GM18508 (cell line): Measurements from ENCODE around the gene DNAJC3.

Source experiments
- ATAC-seq: cut with Tn5 transposase; IDR thresholded peaks from one replicate; pipeline ENCODE4 v1.9.1; 2021; ENCODE audit warnings: moderate number of reproducible peaks; ENCODE audit not compliant: insufficient read depth, unreplicated experiment

Gene DNAJC3, protein sequence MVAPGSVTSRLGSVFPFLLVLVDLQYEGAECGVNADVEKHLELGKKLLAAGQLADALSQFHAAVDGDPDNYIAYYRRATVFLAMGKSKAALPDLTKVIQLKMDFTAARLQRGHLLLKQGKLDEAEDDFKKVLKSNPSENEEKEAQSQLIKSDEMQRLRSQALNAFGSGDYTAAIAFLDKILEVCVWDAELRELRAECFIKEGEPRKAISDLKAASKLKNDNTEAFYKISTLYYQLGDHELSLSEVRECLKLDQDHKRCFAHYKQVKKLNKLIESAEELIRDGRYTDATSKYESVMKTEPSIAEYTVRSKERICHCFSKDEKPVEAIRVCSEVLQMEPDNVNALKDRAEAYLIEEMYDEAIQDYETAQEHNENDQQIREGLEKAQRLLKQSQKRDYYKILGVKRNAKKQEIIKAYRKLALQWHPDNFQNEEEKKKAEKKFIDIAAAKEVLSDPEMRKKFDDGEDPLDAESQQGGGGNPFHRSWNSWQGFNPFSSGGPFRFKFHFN

DNA sequence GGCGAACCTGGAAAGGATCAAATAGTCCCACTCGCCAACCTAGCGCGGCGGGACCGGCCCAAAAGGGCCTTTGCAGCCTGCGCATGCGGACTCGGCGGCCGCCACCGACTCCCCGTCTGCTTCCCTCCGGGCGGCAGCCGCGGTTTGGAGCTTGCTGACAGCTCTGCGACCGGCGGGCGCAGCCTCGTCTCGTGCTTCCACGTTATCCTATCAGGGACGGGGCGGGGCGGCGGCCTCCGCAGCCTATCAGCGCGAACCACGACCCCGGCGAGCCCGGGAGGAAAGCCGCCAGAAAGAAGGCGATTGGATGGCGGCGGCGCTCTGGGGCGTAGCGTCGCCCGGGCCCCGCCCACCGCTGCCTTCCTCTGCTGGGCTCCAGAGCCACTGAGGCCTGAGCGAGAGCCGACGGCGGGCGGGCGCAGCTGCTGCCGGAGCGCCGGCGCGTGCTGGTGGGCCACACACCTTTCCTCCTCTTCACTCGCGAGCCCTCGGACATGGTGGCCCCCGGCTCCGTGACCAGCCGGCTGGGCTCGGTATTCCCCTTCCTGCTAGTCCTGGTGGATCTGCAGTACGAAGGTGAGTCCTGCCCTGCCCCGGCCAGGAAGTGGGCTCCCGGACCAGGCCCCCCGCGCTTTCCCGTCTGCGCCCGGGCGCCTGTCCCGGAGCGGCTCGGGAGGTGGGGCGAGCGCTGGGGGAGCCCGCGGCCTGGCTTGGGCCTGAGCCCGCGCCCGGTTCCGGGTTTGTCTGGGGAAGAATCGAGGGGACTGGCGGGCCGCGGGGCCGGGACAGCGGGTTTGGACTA is at the start of gene DNAJC3:
TSS of gene DNAJC3 (plus strand) at position 378 of the 802 bp plus-strand sequence. CDS start at position 495, 117 bp downstream.
- peak; percentile 89 for ATAC-seq

DNA sequence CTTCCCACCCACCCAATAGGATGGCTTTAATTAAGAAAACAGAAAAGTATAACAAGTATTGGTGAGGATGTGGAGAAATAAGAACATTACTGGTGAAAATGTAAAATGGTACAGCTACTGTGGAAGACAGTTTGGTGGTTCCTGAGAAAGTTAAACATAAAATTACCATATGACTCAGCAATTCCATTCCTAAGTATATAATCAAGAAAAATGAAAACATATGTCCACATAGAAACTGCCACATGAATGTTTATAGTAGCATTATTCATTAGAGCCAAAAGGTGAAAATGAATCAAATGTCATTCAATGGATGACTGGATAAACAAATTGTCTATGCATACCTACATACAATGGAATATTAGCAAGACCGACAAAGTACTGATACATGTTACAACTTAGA is 49.3 kb upstream of the DNAJC3 start:
- ATAC-seq = no peak

DNA sequence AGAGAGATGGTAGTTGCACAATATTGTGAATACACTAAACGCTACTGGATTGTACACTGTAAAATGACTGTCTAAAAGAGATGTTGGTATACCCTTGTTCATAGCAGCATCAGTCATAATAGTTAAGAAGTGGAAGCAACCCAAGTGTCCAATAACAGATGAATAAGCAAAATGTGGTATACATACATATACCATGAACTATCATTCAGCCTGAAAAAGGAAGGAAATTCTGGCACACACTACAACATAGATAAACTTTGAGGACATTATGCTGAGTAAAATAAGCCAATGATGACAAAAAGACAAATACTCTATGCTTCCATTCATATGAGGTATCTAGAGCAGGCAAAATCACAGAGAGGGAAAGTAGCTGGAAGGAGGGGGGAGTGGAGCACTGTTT is 48.5 kb upstream of the DNAJC3 start:
- no peak for ATAC-seq

DNA sequence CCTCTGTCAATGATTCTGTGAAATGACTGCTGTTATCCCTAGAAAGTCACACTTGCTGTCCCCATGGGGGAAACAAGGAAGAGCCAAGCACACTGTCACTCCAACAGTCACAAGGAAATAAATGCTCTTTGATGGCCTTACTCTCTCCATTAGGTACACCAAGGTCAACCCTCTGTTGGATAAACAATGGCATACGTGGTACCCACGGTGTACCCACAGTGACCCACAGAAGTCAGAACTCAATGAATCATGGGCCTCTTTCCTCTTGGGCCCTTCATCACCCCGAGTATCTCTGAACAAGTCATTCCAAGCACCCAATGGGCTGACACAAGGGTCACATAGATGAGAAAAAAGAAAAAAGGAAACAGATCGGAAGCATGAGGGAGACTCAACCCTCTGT is 47.9 kb upstream of the DNAJC3 start:
- no peak for ATAC-seq

DNA sequence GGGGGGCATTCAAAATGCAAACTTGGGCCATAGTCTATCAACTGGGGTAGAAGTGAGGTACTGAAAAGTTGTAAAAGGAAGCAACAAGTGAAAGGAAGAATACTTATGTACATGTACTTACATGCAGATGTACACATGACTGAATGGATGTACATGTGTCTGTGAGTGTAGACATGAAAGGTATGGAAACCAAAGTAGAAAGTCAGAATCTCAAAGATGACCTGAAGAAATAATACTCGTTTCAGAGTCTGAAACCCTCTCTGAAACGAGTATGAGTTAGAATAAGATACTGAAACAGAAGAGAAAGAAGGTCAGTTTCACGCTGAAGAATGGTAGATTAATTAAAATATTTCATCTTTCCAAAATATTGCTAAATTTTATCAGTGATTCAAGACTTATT is 46.3 kb upstream of the DNAJC3 start:
- ATAC-seq = no peak

DNA sequence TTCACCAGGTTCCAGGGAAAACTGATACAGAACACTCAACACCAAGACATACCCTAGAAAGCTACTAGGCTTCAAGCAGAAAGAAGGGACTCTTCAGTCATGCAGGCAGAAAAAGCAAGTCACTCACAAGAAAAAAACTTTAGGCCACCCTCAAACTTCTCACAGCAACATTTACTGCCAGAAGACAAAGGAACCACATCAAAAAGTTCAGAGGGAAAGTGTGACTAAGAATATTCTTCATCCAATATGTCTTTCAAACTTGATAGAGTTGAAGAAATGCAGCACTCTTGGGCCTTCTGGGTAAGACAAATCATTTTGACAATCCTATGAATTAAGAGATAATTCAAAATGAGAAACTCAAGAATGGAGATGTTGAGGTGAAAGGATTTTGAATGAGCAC is 40.1 kb upstream of the DNAJC3 start:
- ATAC-seq = no peak

DNA sequence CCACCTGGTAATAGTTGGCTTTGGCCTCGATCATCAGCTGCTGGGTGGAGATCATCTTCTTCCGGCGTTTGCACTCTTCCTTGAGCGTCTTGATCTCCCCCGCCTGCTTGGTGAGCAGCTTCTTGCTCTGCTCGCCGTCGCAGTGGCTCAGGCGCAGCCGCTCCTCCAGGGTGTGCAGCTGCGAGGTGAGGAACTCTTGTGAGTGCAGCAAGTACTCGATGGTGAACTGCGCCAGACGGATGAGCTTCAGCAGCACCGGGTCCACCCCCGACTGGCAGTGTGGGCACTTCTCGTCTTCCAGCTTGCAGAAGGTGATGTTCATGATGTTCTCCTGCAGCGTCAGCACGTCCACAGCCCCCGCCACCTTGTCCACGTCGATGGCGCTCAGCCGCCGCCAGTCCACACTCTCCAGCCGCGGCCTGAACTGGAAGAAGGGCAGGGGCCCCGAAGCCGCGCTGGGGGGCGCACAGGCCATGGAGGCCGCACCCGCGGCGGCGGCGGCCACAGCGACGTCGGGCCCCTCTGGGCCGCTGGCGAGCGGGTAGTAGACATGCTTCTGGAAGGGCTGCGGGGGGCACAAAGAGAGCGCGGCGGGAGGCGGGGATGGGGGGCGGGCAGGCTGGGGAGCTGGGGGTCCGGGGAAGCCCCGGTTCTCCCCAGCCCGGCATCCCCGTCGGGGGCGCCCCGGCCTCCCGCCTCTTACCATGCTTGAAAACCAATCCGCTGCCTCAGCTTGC is 35.5 kb upstream of the DNAJC3 start:
- ATAC-seq = no peak

DNA sequence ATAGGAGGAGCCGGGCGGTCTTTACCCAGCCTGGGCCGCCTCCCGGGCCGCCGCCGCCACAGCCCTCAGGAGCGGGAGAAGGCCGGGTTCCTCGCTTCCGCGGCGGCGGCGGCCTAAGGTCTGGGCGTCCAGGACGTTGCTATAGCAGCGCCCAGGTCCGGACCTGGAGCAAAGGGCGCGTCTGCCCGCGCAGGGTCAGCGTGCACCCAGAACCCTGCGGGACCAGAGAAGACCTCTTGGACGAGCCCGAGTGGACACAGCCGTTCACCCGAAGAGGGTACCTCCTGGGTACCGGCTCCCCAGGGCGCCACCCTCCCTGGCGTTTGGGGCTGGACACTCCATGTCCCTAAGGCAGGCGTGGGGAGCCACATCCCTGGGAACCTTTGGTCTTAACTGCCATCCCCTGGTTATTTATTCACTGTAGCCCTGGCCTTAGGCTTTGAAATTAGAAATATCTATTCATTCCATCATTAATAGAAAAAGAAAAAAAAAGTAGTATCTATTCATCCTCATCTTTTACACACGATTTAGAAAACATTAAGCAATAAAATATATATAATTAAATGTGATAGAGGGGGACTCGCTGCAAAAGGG is 34.8 kb upstream of the DNAJC3 start:
- no peak for ATAC-seq

DNA sequence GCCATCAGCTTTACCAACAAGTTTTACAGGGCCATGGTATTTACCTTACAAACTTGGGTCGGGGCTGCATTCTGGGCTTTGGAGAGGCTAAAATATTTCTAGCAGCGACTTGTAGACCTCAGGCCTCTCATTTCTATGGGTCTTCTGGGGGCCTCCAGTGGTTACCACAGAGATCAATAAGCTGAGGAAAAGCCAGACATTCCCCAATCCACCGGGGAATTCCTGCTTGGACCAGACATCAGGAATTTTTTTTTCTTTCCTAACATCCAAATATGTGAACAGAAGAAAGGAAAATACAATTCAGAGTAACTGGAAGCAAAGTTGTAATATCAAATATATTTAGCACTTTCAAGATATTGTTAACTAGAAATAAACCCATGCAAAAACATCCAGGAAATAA is 33.9 kb upstream of the DNAJC3 start:
- no peak for ATAC-seq

DNA sequence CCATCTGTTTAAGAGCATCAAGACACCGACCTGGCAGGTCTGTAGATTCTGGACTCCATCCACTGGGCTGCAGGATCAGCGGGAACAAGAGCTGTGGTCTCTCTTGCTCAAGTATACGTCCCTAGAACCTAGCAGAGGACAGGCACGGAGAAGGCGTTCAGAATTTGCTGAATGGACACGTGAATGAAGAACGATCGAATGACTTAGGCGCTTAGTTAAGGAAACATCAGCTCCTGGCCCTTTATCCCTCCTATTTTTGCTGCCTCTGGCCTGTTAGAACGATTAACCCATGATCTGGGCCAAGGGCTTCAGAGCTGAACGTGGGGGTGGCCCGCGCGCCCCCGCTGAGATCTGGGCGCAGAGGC is 33.4 kb upstream of the DNAJC3 start:
- no peak for ATAC-seq

DNA sequence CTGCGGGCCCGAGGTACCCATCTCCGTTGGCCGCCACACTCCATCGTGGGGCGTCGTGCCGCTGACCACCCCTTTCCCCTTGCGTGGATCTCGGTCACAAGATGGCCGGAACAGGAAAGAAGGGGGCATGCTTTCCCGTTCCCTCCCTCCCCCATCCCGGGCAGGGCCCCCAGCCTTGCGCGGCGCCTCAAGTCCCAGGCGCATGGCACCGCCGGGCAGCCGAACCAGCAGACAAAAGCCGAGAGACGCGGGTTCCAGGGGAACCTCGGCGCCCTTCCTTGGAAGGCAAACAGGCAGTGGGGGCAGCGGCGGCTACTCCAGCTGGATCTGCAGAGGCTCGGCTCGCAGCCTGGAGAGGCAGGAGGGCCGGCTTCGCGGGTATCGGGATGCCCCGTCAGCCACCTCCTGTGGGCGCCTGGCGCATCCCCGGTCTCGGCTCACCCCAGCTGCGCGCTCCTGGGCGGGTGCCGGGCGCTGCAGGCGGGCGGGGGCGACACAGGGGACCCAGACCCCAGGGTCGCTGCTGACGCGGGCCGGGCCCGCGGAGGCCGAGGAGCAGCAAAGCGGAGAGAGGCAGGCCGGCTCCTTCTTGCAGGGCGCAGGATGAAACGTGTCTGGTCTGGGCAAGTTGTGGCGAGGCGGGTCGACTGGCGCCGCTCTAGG is 32.9 kb upstream of the DNAJC3 start:
- no peak for ATAC-seq

DNA sequence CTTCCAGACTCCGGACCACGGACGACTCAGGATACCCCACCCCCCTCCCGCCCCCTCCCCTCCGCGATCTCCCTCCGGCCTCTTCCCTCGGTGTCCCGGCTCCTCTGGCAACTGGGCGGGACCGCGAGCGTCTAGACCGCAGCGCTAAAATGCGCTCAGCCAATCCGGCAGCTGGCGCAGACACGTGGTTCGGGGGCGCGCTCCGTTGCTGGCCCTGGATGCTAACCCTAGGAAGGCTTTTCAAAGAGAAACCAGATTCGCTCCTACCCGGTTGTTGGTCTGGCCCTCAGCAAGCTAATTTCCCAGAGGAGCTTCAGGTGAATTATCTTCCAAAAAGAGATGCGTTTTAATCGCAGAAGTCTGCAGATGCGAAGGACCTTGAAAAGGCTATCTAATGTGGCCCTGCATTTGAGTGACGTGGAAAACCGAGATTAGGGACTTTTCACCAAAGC is 32.3 kb upstream of the DNAJC3 start, which contains the start of gene DZIP1:
TSS of gene DZIP1 (minus strand) at position 106 of the 452 bp plus-strand sequence. CDS start 2,677 bp downstream, outside the sequence.
- ATAC-seq = peak; percentile 70

DNA sequence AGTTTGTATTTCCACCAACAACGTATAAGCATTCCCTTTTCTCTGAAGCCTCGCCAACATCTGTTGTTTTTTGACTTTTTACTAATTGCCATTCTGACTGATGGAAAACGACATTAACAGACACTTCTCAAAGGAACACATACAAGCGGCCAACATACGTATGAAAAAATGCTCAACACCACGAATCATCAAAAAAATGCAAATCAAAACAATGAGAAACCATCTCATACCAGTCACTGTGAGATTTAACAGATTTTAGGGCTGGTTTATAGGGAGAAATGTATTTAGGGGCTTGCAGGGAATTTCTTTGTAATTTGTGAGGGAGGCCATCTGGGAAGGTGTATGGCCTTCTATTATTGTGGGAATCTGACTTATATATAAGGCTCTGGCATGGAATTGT is 29.6 kb upstream of the DNAJC3 start:
- no peak for ATAC-seq

DNA sequence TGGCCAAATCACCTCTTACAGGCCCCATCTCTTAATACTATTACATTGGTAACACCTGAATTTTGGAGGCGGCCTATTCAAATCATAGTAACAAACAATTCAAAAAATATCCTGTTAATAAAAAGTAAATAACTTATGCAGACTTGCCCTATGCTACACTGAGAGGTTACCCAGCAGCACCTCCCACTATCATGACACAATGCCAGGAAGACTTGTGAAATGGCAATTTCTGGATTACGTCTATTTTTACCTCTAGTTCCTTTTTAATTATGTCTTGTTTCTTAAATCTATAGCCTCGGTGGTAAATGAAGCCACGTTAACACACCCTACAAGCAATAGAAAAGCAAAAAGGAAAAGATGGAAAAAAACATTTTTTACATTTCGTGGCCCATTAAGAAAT is 26.2 kb upstream of the DNAJC3 start:
- ATAC-seq = no peak

DNA sequence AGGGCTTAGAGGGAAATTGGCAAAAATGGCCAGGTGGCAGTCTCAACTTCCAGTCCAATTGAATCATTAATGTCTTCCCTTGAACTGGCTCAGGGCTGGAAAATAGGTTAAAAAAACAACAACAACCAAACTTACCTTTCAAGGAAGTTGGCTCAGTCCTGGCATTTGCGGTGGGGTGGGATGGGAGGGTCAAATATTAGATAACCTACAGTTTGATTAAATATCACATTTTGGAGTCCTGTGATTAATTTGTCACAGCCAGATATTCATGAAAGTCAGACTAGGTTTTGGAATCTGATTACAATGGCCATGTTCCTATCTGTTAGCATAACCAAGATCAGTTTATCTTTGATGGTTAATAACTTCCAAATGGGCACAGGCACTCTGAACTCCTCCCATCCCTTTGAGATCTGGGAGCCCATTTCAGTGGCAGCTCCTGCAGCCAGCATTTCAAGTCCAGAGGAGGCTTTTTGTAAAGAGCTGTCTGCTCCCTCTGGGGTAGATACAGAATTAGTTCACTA is 24.6 kb upstream of the DNAJC3 start:
- no peak for ATAC-seq

DNA sequence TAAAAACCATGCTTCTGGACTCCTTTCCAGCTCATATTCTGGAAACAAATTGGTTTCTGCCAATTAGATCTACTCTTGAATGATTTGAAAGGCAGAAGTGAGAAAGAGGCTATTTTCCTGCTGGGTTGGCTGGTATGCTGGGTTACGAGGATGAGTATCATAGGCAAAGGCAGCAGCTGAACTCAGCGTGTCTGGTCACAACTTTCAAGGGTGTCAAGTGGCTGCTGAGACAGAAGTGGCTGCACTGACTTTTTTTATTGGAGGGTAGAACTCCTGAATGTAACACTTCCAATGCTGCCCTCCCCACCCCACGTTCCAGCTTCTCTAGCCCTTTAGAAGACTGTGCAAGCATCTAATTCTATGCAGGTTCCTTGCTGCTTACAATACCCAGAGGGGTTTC is 24.1 kb upstream of the DNAJC3 start:
- no peak for ATAC-seq

DNA sequence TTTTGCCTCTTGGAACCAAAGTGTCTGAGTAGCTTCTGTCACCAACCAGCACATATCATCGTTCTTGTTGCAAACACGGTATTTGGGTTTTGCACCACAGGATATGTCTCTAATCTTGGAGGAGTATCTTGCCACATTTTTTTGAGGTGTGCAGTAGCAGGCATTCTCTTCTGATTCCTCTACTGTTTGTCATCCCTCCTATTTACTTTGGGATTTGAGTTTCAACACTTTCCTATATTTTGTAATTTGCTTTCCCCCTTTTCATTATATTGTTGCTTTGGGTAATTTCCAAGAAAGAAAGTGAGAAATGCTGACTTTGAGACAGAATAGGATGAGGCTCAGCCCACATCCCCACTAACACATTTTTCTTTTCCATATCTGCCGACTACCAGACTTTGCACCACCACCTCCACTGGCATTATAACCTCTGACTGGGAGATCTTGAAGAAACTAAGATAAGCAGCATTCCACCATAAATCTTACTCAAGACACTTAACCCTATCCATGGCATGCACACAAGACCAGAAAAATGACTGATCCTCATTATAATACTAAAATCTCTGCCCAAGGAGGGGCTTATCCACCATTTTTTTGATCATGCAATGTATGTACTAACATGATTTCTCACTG is 20.4 kb upstream of the DNAJC3 start:
- no peak for ATAC-seq

DNA sequence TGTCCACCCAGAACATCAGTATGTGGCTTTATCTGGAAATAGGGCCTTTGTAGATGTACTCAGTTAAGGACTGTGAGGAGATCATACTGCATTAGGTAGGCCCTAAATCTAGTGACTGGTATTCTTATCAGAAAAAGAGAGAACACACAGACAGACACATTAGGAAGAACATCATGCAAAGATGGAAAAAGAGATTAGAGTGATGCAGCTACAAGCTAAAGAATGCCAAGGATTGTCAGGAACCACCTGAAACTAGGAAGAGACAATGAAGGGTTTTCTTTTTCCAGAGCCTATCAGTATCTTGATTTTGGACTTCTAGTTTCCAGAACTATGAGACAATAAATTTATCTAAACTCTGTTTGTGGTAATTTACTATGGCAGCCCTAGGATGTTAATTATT is 17.4 kb upstream of the DNAJC3 start:
- no peak for ATAC-seq

DNA sequence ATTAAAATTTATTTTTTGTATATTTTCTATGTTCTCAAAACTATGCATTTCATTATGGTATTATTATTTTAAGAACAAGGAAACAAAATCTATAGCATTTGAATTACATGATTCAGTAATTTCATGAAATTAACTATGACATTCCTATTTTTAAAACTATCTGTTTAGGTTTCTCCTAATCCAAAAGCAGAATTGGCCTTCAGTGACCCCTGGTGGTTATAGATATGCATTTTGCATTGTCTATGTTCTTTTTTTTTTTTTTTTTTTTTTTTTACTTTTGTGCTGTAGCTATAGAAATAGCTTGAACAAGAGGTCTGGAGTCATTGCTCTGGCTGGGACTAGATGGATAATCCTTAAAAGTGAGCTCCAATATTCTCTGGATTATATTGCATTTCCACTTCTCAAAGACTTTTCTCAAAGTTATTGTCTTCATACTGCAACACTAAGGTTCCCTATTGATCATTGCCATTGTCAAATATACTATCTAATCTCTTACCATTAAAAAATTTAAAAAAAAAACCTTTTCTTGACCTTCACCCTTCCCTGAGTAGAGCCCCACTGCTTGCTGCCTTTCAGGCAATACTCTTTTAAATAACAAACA is 15.9 kb upstream of the DNAJC3 start:
- no peak for ATAC-seq
